Effector memory CD4-positive, alpha-beta T cell (primary cell): ENCODE measurements around the gene AMBRA1.
"Not testable (repeated sequence)": the region's sequence is repeated elsewhere in the genome, so short reads cannot be mapped to it uniquely, and the experiment has no call there.

ENCODE experiments used
- DNase-seq, 3 donors: peaks; one replicate each; pipeline ENCODE4 v3.0.0-alpha.2; 2020
- H3K27ac ChIP-seq: 2 replicates; pipeline ENCODE4 v1.7.0; 2013; ENCODE audit warnings: mild to moderate bottlenecking, low read length, moderate library complexity; ENCODE audit not compliant: insufficient read depth, poor library complexity, severe bottlenecking
- H3K27me3 ChIP-seq: replicated peaks from 2 replicates; pipeline ENCODE4 v1.7.0; 2013; ENCODE audit warnings: mild to moderate bottlenecking, low read length; ENCODE audit not compliant: insufficient read depth, control insufficient read depth, poor library complexity, severe bottlenecking
- H3K36me3 ChIP-seq: 2 replicates; pipeline ENCODE4 v1.7.0; 2013; ENCODE audit warnings: mild to moderate bottlenecking, low read length, moderate library complexity; ENCODE audit not compliant: control insufficient read depth, insufficient read depth
- H3K4me1 ChIP-seq: 2 replicates; pipeline ENCODE4 v1.7.0; 2013; ENCODE audit warnings: low read length, mild to moderate bottlenecking; ENCODE audit not compliant: control insufficient read depth, insufficient read depth, poor library complexity, severe bottlenecking
- H3K4me3 ChIP-seq: 2 replicates; pipeline ENCODE4 v1.7.0; 2013; ENCODE audit warnings: low read length, low read depth, mild to moderate bottlenecking; ENCODE audit not compliant: insufficient read depth, poor library complexity, severe bottlenecking
- H3K9me3 ChIP-seq: 2 replicates; pipeline ENCODE4 v1.7.0; 2013; ENCODE audit warnings: mild to moderate bottlenecking, low read length, moderate library complexity; ENCODE audit not compliant: control insufficient read depth

AMBRA1 gene

GRCh38 chr11:46380340-46381047, 213.3 kb downstream of the AMBRA1 start:
- H3K9me3 ChIP-seq = no peaks in the 10 kb centered on the region
- peaks cover 11% of the 10 kb centered on the region for H3K4me1 ChIP-seq
- H3K27ac ChIP-seq = peak overlapping the region; percentile 60
- peaks cover 30% of the 10 kb centered on the region for H3K36me3 ChIP-seq
- peak overlapping the region; percentile 88 for H3K4me3 ChIP-seq
- peaks cover 17% of the 10 kb centered on the region for H3K27me3 ChIP-seq
- DNase-seq = peak; percentile 14 to 43 (median 27)

GRCh38 chr11:46379482-46380293, 214.1 kb downstream of the AMBRA1 start:
- Histone ChIP-seq H3K4me1 (peaks cover 11% of the 10 kb centered on the region), H3K27me3 (peaks cover 17% of the 10 kb centered on the region), H3K36me3 (peaks cover 38% of the 10 kb centered on the region)
- H3K4me3 ChIP-seq, H3K9me3 ChIP-seq, H3K27ac ChIP-seq, DNase-seq: not testable (repeated sequence)

DNA sequence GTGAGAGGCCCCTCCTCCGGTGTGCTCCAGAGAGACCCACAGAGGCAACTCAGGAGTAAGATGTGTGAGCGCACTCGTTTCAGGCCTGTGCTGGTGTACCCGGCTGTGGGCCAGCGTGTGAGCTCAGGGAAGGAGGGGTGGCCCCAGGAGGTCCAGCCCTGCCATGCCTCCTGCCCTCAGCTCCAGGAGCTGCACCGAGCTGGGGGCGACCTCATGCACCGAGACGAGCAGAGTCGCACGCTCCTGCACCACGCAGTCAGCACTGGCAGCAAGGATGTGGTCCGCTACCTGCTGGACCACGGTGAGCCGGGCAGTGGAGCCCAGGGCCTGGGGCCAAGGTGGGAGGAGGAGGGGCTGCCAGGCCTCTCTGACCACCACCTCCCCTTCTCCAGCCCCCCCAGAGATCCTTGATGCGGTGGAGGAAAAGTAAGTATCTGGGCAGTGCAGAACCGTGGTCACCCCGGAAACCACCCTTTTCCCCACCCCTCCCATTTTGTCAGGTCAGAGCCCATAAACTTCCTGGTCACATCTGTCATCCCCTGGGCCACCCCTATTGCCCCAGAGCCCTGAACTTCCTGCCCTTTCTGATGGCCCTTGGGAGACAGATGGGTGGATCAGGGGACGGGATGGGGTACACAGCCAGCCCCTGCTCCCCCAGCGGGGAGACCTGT, 214.9 kb downstream of the AMBRA1 start:
- no peak overlapping the region for H3K27ac ChIP-seq
- no peaks in the 10 kb centered on the region for H3K9me3 ChIP-seq
- peaks cover 46% of the 10 kb centered on the region for H3K36me3 ChIP-seq
- peaks cover 11% of the 10 kb centered on the region for H3K4me1 ChIP-seq
- H3K4me3 ChIP-seq = no peak overlapping the region
- H3K27me3 ChIP-seq = peaks cover 17% of the 10 kb centered on the region
- no peak for DNase-seq

- Histone ChIP-seq H3K27me3 (peaks cover 11% of the 10 kb centered on the region), H3K27ac (no peak overlapping the region), H3K4me3 (no peak overlapping the region), H3K9me3 (no peaks in the 10 kb centered on the region), H3K4me1 (peaks cover 11% of the 10 kb centered on the region), H3K36me3 (peaks cover 51% of the 10 kb centered on the region)
- no peak for DNase-seq
Measured at GRCh38 chr11:46378296-46378695, 215.5 kb downstream of the AMBRA1 start.

- Histone ChIP-seq H3K9me3 (no peaks in the 10 kb centered on the region), H3K36me3 (peaks cover 56% of the 10 kb centered on the region), H3K27me3 (peaks cover 6% of the 10 kb centered on the region), H3K4me1 (peaks cover 11% of the 10 kb centered on the region), H3K4me3 (no peak overlapping the region), H3K27ac (no peak overlapping the region)
- DNase-seq = no peak
Measured at GRCh38 chr11:46377831-46378230, 216.0 kb downstream of the AMBRA1 start.

- no peak for DNase-seq
- peaks cover 61% of the 10 kb centered on the region for H3K36me3 ChIP-seq
- peaks cover 5% of the 10 kb centered on the region for H3K4me1 ChIP-seq
Measured at GRCh38 chr11:46377290-46377689, 216.5 kb downstream of the AMBRA1 start.

DNA sequence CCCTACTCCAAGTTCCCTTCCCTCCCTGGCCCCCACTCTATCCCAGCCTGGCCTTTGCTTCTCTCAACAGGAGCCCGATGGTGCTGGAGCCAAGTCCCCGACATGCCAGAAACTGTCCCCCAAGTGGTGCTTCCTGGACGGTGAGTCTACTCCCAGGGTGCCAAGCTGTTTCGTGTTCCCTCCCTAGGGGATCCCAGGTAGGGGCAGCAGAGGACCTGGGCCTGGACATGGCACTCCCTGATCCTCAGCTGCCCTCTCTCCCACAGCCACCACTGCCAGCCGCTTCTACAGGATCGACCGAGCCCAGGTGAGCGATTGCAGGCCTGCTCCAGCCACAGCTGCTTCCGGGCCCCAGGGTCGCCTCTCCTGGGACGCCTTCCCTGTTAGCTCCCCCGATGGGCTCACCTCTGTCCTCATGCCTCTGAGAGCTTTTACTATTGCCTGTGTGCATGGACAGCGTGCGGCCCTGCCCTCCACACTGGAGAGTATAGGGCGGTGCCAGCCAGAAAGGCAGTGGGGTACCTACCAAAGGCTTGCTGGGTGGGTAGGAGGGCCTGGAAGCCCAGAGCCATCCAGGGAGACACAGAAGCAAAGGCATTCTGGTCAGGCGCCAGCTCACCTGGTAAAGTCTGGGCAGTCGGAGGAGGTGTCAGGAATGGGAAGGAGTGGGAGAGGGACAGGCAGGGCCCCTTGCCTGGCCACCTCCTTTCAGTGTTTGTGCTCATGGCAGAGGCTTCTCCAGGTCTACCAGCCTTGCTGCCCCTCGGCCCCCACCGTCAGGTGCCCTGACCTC, 217.4 kb downstream of the AMBRA1 start:
- Histone ChIP-seq H3K27me3 (no peaks in the 10 kb centered on the region), H3K36me3 (peaks cover 69% of the 10 kb centered on the region), H3K9me3 (no peaks in the 10 kb centered on the region), H3K27ac (no peak overlapping the region), H3K4me3 (no peak overlapping the region), H3K4me1 (no peaks in the 10 kb centered on the region)
- no peak for DNase-seq

More at GRCh38 chr11:46377290-46377689, 216.5 kb downstream of the AMBRA1 start:
- Histone ChIP-seq H3K4me3 (no peak overlapping the region), H3K27me3 (peaks cover 1% of the 10 kb centered on the region), H3K27ac (no peak overlapping the region), H3K9me3 (no peaks in the 10 kb centered on the region)

DNA sequence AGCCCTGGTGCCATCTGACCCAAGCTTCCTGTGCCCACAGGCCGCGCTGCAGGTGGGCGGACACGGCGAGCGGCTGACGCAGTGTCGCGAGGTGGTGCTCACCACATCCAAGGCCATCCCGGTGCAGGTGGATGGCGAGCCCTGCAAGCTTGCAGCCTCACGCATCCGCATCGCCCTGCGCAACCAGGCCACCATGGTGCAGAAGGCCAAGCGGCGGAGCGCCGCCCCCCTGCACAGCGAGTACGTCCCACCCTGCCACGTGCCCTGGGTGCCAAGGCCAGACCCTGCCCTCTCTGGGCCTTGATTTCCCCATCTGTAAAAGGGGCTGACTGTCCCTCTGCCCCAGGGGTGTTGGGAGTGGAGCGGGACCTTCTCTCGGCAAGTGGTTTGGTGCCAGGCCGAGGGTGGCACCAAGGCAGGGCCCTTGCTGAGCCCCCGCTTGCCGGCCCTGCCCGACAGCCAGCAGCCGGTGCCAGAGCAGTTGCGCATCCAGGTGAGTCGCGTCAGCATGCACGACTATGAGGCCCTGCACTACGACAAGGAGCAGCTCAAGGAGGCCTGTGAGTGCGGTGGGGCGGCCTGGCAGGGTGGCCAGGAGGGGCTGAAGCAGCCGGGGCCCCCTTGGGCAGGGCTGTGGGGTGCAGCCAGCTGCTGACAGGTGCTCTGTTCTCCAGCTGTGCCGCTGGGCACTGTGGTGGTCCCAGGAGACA, 218.3 kb downstream of the AMBRA1 start:
- no peaks in the 10 kb centered on the region for H3K4me1 ChIP-seq
- no peaks in the 10 kb centered on the region for H3K9me3 ChIP-seq
- H3K27me3 ChIP-seq = no peaks in the 10 kb centered on the region
- H3K36me3 ChIP-seq = peaks cover 78% of the 10 kb centered on the region
- no peak for DNase-seq
- no peak overlapping the region for H3K27ac ChIP-seq
- H3K4me3 ChIP-seq = no peak overlapping the region

DNA sequence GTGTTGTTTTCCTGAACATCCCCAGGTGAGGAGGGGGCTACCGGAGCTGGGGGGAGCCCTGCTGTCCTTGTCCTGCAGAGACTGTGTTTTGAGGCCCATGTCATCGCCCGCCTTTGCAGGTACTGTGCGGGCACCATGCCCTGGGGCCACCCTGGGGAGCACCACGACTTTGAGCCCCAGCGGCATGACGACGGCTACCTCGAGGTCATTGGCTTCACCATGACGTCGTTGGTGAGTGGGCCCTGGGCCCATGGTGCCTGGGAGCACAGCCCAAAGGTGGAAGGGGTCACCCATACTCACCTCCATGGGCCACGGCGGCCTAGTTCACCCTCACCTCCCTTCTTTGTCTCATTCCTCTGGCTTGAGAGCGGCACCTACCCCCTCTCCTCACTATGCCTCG, 219.0 kb downstream of the AMBRA1 start:
- Histone ChIP-seq H3K4me3 (no peak overlapping the region), H3K27ac (no peak overlapping the region), H3K4me1 (no peaks in the 10 kb centered on the region), H3K27me3 (no peaks in the 10 kb centered on the region), H3K9me3 (no peaks in the 10 kb centered on the region), H3K36me3 (peaks cover 86% of the 10 kb centered on the region)
- DNase-seq = no peak
